Measurements from ENCODE around the gene ZCRB1. TPM values are rescaled to one million over a fixed set of nuclear protein-coding genes. Genes with fewer than 3 reads are reported as not detected.

Gene ZCRB1
- total and polyA plus RNA-seq, 3 donors from 2014 or later, result 54.6 to 101 (median 65.8) TPM

DNA sequence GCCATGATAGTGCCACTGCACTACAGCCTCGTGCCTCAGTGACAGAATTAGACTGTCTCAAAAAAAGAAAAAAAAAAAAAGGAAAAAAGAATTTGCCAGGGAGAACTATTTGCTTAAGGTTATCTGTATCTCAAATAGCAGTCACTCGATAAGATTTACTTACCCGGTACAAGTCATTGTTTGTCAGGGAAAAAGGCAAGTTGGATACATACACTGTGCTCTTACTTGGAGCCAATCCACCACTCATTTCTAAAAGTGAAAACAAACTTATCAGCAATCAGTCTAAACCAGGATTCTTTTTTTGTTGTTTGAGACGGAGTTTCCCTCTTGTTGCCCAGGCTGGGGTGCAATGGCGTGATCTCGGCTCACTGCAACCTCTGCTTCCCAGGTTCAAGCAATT, 2.0 kb downstream of the ZCRB1 start:
- peaks cover 15% of the 10 kb centered on the region for H3K4me1 ChIP-seq
- intact Hi-C loops (cut with DNase I; ENCODE audit: low total_unique reads), result no loop called here
- no peaks in the 10 kb centered on the region for H3K27me3 ChIP-seq
- DNase-seq, result no peak
- H3K27ac ChIP-seq, result no peak overlapping the region
- H3K9me3 ChIP-seq, result no peaks in the 10 kb centered on the region
- no peak for TF ChIP-seq POLR2A (IDR thresholded peaks at IDR 0.05)
- no peak for TF ChIP-seq CTCF (IDR thresholded peaks at IDR 0.05)
- WGBS, 2 donors, result 82 to 84% methylated on average over 6 of the region's 6 CpGs
- no peak overlapping the region for H3K4me3 ChIP-seq
- H3K36me3 ChIP-seq (ENCODE audit: low read depth, missing control alignments), result no peaks in the 10 kb centered on the region

- Histone ChIP-seq H3K4me1 (peaks cover 15% of the 10 kb centered on the region), H3K27me3 (no peaks in the 10 kb centered on the region), H3K4me3 (no peak overlapping the region), H3K36me3 (ENCODE audit: low read depth, missing control alignments) (no peaks in the 10 kb centered on the region), H3K9me3 (no peaks in the 10 kb centered on the region), H3K27ac (no peak overlapping the region)
- TF ChIP-seq CTCF (IDR thresholded peaks at IDR 0.05), result no peak
- no peak for TF ChIP-seq POLR2A (IDR thresholded peaks at IDR 0.05)
- intact Hi-C loops (cut with DNase I; ENCODE audit: low total_unique reads), result no loop called here
- no peak for DNase-seq
These were observed 3.3 kb downstream of the ZCRB1 start for GRCh38 chr12:42322567-42322966.

GRCh38 chr12:42320796-42321195, 5.1 kb downstream of the ZCRB1 start:
- intact Hi-C loops (cut with DNase I; ENCODE audit: low total_unique reads), result no loop called here
- Histone ChIP-seq H3K4me3 (no peak overlapping the region), H3K4me1 (peaks cover 5% of the 10 kb centered on the region), H3K9me3 (no peaks in the 10 kb centered on the region), H3K36me3 (ENCODE audit: low read depth, missing control alignments) (no peaks in the 10 kb centered on the region), H3K27ac (no peak overlapping the region), H3K27me3 (no peaks in the 10 kb centered on the region)
- TF ChIP-seq CTCF (IDR thresholded peaks at IDR 0.05) (no peak), POLR2A (IDR thresholded peaks at IDR 0.05) (no peak)
- DNase-seq, result no peak

DNA sequence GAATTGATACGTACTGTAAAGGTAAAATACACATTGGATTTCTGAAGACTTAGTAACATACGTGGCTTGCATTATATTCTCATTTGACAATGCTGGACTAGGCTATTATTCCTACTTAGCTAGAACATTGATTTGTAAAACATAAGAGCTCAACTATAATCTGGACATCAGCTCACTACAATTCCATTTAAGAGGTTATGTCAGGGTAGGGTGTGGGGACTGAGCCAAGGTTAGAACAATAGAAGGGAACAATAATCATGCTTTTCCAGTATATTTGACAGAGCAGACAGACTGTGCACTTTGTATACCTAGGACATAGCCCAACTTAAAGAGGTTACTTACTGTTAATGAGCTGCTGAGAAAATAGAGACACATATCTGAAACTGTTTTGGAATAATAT, 10.8 kb downstream of the ZCRB1 start:
- no peaks in the 10 kb centered on the region for H3K36me3 ChIP-seq (ENCODE audit: low read depth, missing control alignments)
- DNase-seq, result no peak
- TF ChIP-seq CTCF (IDR thresholded peaks at IDR 0.05) (no peak), POLR2A (IDR thresholded peaks at IDR 0.05) (no peak)
- H3K27ac ChIP-seq, result no peak overlapping the region
- H3K4me3 ChIP-seq, result no peak overlapping the region
- H3K9me3 ChIP-seq, result no peaks in the 10 kb centered on the region
- no peaks in the 10 kb centered on the region for H3K27me3 ChIP-seq
- no peaks in the 10 kb centered on the region for H3K4me1 ChIP-seq
- intact Hi-C loops (cut with DNase I; ENCODE audit: low total_unique reads), result no loop called here
- 87 to 89% methylated on average over 2 of the region's 2 CpGs for WGBS, 2 donors

GRCh38 chr12:42309996-42310395, 15.9 kb downstream of the ZCRB1 start:
- H3K4me1 ChIP-seq, result no peaks in the 10 kb centered on the region
- WGBS, 2 donors, result 77 to 78% methylated on average over 6 of the region's 6 CpGs
- no peak for TF ChIP-seq POLR2A (IDR thresholded peaks at IDR 0.05)
- TF ChIP-seq CTCF (IDR thresholded peaks at IDR 0.05), result no peak
- DNase-seq, result no peak
- H3K36me3 ChIP-seq (ENCODE audit: low read depth, missing control alignments), result no peaks in the 10 kb centered on the region
- no peaks in the 10 kb centered on the region for H3K9me3 ChIP-seq
- intact Hi-C loops (cut with DNase I; ENCODE audit: low total_unique reads), result no loop called here
- no peak overlapping the region for H3K4me3 ChIP-seq
- no peaks in the 10 kb centered on the region for H3K27me3 ChIP-seq
- no peak overlapping the region for H3K27ac ChIP-seq
